Peyer's patch (tissue), 4 donors: ENCODE measurements around the gene RBMS2.
"Not testable (repeated sequence)": the region's sequence is repeated elsewhere in the genome, so short reads cannot be mapped to it uniquely, and the experiment has no call there.

Experiments
- CTCF ChIP-seq, 6 experiments: fragments of 450-650 bp in 4 of 6; fragments of 200-600 bp in 2 of 6; sonication (generic) in 1 of 6; IDR thresholded peaks; one replicate each; pipeline ENCODE4 v1.5.1; 2017 to 2019; ENCODE audit warnings: antibody characterized with exemption in 6 of 6, mild to moderate bottlenecking in 3 of 6, moderate library complexity in 1 of 6
- POLR2A ChIP-seq, 2 donors: fragments of 450-650 bp; IDR thresholded peaks; one replicate each; pipeline ENCODE4 v1.5.1; 2017; ENCODE audit warnings: antibody characterized with exemption in 2 of 2, mild to moderate bottlenecking in 2 of 2, moderate library complexity in 2 of 2

DNA sequence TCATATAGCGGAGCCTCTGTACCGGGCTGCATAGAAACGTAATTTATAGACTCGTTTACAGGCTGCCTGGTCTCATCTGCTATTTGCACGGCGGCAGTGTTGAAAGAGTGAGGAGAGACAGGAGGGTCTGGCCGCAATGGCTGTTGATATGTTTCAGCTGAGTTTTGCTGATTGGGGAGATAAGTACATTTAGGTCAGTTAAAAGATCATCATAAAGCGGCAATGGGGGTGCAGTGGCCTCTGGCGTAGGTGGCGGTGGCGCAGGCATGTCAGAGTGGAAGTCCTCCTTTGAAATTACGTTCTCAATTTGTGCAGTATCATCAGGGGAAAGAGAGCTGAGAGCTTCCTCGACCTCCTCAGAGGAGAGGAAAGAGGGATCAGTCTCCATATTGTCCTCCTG is 21.7 kb upstream of the RBMS2 start:
- TF ChIP-seq CTCF, POLR2A (IDR thresholded peaks at IDR 0.05): not testable (repeated sequence)
